ENCODE data around the gene PDPK1.
"Not testable (repeated sequence)": the region's sequence is repeated elsewhere in the genome, so short reads cannot be mapped to it uniquely, and the experiment has no call there.

Gene PDPK1

GRCh38 chr16:2620870-2621269 is 83.0 kb downstream of the PDPK1 start:
- DNase-seq = not testable (repeated sequence)

GRCh38 chr16:2621395-2621794 is 83.6 kb downstream of the PDPK1 start:
- not testable (repeated sequence) for DNase-seq

DNA sequence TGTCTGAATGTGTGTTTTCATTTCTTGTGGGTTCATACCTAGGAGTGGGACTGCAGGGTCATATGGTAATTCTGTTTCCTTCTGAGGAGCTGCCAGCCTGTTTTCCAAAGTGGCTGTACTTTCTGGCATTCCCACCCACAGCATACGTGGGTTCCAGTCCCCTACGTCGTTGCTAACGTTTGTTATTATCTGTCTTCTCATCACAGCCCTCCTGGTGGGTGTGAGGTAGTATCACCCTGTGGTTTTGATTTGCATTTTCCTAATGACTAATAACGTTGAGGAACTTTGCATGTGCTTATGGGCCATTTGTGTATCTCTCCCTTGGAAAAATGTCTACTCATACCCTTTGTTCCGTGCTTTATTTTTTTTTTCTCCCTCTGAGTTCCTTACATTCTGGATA is 89.3 kb downstream of the PDPK1 start:
- not testable (repeated sequence) for DNase-seq

GRCh38 chr16:2631203-2631602 is 93.4 kb downstream of the PDPK1 start:
- DNase-seq = not testable (repeated sequence)

DNA sequence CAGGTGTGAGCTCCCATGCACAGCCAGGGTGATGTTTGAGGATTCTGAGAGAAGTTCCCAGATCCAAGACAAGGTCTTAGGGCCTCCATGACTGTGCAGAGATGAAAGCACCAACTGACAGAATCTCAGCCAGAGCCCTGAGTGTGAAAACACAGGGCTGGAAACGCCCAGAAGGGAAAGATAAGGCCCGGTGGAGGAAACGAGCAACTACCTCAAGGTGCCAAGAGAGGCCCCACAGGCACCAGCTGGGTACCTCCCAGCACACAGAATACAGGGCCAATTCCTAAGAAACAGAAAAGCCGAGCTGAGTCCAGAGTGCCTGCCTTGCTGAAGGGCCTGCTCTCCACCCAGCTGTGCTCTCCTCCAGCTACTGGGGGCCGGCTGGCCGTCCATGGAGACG is 94.5 kb downstream of the PDPK1 start:
- not testable (repeated sequence) for DNase-seq

GRCh38 chr16:2639071-2639721 is 101.4 kb downstream of the PDPK1 start:
- not testable (repeated sequence) for DNase-seq

DNA sequence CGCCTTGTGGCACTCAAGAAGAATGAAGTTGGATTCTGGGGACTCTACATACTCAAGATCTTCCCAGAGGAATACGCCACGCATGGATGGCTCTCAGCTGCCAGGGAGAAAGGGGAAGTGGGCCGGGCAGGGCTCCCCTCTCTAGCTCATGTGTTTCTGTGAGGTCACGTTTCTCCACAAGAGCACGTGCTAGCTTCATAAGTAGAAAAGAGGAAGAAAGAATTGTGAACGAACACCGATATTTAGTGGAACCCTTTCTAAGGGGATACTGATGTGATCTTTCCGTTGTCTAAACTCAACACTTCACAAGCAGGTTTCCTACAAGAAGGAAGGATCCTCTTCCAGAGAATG is 101.9 kb downstream of the PDPK1 start:
- not testable (repeated sequence) for DNase-seq

DNA sequence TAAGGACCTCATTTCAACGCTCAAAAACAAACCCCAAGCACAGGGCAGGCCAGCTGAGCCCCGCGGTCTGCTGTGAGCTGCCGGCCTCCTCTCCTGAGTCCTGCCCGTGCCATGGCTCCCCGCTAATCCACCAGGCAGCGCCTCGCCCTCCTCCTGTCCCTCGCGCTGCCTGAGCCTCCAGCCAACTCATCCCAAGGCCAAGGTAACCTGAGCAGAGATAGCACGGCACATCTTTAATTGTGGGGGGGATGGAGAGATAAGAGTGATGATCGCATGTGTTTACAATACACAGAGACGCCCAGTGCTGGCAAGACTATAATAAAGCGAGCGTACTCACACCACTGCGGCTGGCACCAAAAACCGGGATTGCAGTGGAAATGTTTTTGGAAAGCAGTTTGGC is 104.7 kb downstream of the PDPK1 start:
- not testable (repeated sequence) for DNase-seq

- not testable (repeated sequence) for DNase-seq
Measured at GRCh38 chr16:2644754-2645453, 107.1 kb downstream of the PDPK1 start.

DNA sequence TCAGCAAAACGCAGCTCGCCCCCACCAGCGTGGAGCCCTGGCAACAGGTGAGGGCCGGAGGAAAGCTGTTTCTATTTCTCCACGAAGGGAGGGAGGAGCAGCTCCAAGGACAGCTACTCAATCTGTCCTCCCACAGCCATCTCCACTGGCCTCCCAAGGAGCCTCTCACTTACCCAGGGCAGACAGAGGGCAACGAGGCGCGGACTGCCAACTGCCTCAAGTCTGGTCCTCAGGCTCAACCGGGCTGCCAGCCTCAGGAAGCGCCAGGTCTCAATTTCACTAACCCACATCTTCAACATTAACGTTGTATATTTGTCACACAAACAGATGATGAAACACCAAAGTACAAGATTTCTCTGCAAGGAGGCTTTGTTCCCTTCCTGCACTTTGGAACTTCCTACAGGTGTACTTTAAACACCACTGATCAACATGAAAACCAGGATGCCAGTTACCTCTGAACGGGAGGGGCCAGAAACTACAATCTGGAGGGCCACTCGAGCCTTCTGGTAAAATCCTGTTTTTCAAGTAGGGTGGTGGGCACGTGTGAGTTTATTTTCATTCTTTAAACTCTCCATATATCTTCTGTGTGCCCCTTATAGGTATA is 113.5 kb downstream of the PDPK1 start:
- DNase-seq = not testable (repeated sequence)
